Measurements from ENCODE around the gene PHF5A. TPM values are rescaled to one million over a fixed set of nuclear protein-coding genes. Genes with fewer than 3 reads are reported as not detected.
A peak's percentile ranks its signal among the peaks of the same experiment; 100 is the strongest.

PHF5A gene
- total RNA-seq, 4 donors from 2014 or later = 21.5 to 47.3 (median 41.5) TPM

DNA sequence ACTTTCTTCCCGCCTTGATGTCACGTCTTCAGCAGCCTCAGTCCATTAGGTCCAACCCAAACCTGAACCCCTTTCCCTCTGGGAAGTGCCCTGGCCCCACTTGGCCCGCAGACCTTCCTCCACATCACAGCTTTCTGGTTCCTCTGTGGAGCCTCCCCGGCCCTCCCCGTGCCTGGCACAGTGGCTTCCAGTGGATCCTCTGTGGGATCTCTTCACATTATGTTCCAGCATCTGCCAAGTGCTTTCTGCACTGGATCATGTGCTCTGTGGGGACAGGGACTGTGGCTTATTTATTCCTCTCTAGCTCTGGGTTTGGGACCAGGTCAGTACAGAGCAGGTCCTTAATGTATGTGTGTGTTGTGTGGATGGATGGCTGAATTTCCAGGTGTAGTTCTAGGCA is 44.9 kb upstream of the PHF5A start:
- Histone ChIP-seq H3K27me3 (no peaks in the 10 kb centered on the region), H3K9me3 (no peaks in the 10 kb centered on the region), H3K27ac (peak overlapping the region; percentile 32 to 72 (median 66)), H3K4me3 (no peak overlapping the region), H3K4me1 (peaks cover 19 to 57% (median 26%) of the 10 kb centered on the region in 3 donors), H3K36me3 (peaks cover 35 to 97% (median 35%) of the 10 kb centered on the region in 3 donors)
- 48 to 60% methylated on average over 5 of the region's 5 CpGs for WGBS, 2 donors
- no peak for DNase-seq
- TF ChIP-seq CTCF (IDR thresholded peaks at IDR 0.05) (no peak), POLR2A (IDR thresholded peaks at IDR 0.05) (no peak)
- intact Hi-C loops (cut with DNase I) = no loop called here

- peak overlapping the region; percentile 32 to 72 (median 66) for H3K27ac ChIP-seq
- H3K4me1 ChIP-seq = peaks cover 18 to 57% (median 27%) of the 10 kb centered on the region in 3 donors
- H3K36me3 ChIP-seq = peaks cover 35 to 100% (median 39%) of the 10 kb centered on the region in 3 donors
- no peak overlapping the region for H3K4me3 ChIP-seq
- H3K27me3 ChIP-seq = no peaks in the 10 kb centered on the region
- intact Hi-C loops (cut with DNase I) = no loop called here
- H3K9me3 ChIP-seq = no peaks in the 10 kb centered on the region
- 64 to 68% methylated on average over 12 to 13 of the region's 17 CpGs for WGBS, 2 donors
- TF ChIP-seq CTCF (IDR thresholded peaks at IDR 0.05) (no peak), POLR2A (IDR thresholded peaks at IDR 0.05) (no peak)
- no peak for DNase-seq
Observed at GRCh38 chr22:41512421-41513194, 44.1 kb upstream of the PHF5A start.

DNA sequence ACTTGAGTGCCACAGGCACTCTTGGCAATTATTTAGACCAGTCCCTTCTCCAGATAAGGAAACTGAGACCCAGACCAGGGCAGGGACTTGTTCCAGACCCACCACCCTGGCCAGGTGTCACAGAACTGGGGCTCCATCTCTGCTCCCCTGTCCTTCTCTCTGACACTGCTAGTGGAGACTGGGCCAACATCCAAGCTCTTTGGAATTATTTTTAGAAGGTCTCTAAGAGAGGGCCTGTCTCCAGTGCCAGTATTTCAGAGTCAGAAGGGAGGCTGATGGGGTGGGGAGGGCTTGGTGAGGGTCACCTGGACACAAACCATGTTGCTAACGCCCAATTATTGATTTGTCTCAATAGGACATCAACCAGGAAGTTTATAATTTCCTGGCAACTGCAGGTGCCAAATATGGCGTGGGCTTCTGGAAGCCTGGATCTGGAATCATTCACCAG is 43.1 kb upstream of the PHF5A start:
- TF ChIP-seq POLR2A (IDR thresholded peaks at IDR 0.05) (no peak), CTCF (IDR thresholded peaks at IDR 0.05) (no peak)
- Histone ChIP-seq H3K4me3 (no peak overlapping the region), H3K9me3 (no peaks in the 10 kb centered on the region), H3K27ac (peak overlapping the region; percentile 32 to 72 (median 66)), H3K27me3 (no peaks in the 10 kb centered on the region), H3K36me3 (peaks cover 35 to 98% (median 39%) of the 10 kb centered on the region in 3 donors), H3K4me1 (peaks cover 9 to 56% (median 20%) of the 10 kb centered on the region in 3 donors)
- 46% methylated on average over 2 of the region's 2 CpGs; no CpG with 5 or more reads in 1 of the 2 donors for WGBS, 2 donors
- DNase-seq = no peak
- intact Hi-C loops (cut with DNase I) = no loop called here

DNA sequence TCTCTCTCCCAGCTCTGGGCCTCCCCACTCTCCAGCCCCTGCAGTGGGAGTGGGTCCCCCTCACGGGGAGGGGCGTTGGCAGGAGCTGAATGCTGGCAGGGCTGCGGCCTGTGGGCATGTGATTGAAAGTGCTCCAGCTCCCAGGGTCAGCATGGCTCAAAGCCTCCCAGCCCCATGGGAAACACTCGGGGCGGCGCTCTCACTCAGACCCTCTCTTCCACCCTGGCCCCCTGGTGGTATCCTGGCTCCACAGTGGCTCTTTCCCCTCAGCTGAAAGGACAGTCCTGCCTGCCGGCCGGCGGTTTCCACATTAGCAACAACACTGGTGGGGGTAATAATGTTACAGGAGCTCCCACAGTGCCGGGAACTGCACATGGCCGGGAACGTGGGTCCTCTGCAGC is 40.3 kb upstream of the PHF5A start:
- intact Hi-C loops (cut with DNase I) = no loop called here
- Histone ChIP-seq H3K36me3 (peaks cover 16 to 91% (median 24%) of the 10 kb centered on the region in 3 donors), H3K9me3 (no peaks in the 10 kb centered on the region), H3K4me3 (no peak overlapping the region), H3K4me1 (peaks cover 9 to 78% (median 34%) of the 10 kb centered on the region in 3 donors), H3K27ac (peak overlapping the region in 3 of 4 donors; percentile 7 to 63 (median 42)), H3K27me3 (no peaks in the 10 kb centered on the region)
- TF ChIP-seq POLR2A (IDR thresholded peaks at IDR 0.05) (no peak), CTCF (IDR thresholded peaks at IDR 0.05) (peak in 1 of 6 experiments; percentile 7)
- 63 to 74% methylated on average over 7 to 8 of the region's 12 CpGs for WGBS, 2 donors
- no peak for DNase-seq

- Histone ChIP-seq H3K9me3 (no peaks in the 10 kb centered on the region), H3K36me3 (peaks cover 15 to 91% (median 23%) of the 10 kb centered on the region in 3 donors), H3K4me3 (no peak overlapping the region), H3K27ac (no peak overlapping the region), H3K4me1 (peaks cover 1 to 72% (median 24%) of the 10 kb centered on the region in 3 donors), H3K27me3 (no peaks in the 10 kb centered on the region)
- no peak for TF ChIP-seq CTCF (IDR thresholded peaks at IDR 0.05)
- no peak for TF ChIP-seq POLR2A (IDR thresholded peaks at IDR 0.05)
- intact Hi-C loops (cut with DNase I) = no loop called here
- WGBS, 2 donors = 74% methylated on average over 5 to 6 of the region's 23 CpGs
- DNase-seq = no peak
Observed at GRCh38 chr22:41507330-41508063, 39.0 kb upstream of the PHF5A start.
